ENCODE results near the gene PIAS2. TPM values are rescaled to one million over a fixed set of nuclear protein-coding genes. Genes with fewer than 3 reads are reported as not detected.

Gene PIAS2
- total and polyA plus RNA-seq, 3 donors from 2014 or later, result 74.6 to 318 (median 96.7) TPM

DNA sequence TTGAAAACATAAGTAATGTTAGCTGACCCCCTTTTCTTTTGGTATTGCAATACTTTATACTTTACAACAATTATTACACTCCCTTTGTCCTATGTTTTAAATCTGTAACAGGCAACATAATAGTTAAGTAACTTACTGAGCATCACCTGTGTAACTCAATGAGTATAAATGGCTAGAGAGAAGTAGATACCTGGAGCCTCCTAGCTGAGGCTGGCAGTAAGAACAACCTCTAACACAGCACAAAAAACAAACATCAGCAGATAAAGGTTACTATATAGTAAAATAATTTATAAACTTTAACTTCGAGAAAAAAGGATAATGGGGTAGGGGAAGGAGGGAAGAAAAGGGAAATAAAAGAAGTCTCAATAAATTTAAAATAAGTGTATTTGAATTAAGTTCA, 87.4 kb downstream of the PIAS2 start:
- Histone ChIP-seq H3K27ac (no peak overlapping the region), H3K27me3 (no peaks in the 10 kb centered on the region), H3K4me1 (no peaks in the 10 kb centered on the region), H3K9me3 (no peaks in the 10 kb centered on the region), H3K36me3 (ENCODE audit: low read depth, missing control alignments) (no peaks in the 10 kb centered on the region), H3K4me3 (no peak overlapping the region)
- no peak for TF ChIP-seq POLR2A (IDR thresholded peaks at IDR 0.05)
- intact Hi-C loops (cut with DNase I; ENCODE audit: low total_unique reads), result no loop called here
- DNase-seq, result no peak
- WGBS, 2 donors, result 71 to 82% methylated on average over 1 of the region's 1 CpG

DNA sequence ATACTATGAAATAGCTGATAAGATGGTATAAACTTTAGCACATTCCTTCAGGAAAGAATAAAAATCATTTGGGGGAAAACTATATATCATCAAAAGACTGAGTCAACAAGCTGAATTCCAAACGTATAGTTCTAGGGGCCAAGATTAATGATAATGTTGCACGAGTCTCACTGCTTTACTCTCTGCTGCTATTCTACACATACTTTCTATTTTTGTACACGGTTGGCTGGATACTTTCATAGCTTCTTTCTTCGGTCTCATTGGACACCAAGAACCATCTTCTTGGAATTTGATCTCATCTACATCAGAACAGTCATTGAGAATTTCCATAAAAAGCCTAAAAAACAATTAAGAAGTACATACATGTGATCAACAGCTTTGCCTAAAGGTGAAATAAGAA, 87.8 kb downstream of the PIAS2 start:
- H3K9me3 ChIP-seq, result no peaks in the 10 kb centered on the region
- intact Hi-C loops (cut with DNase I; ENCODE audit: low total_unique reads), result no loop called here
- 83 to 88% methylated on average over 4 of the region's 4 CpGs for WGBS, 2 donors
- no peaks in the 10 kb centered on the region for H3K36me3 ChIP-seq (ENCODE audit: low read depth, missing control alignments)
- DNase-seq, result no peak
- no peaks in the 10 kb centered on the region for H3K27me3 ChIP-seq
- no peak for TF ChIP-seq POLR2A (IDR thresholded peaks at IDR 0.05)
- TF ChIP-seq, protein P1, sequence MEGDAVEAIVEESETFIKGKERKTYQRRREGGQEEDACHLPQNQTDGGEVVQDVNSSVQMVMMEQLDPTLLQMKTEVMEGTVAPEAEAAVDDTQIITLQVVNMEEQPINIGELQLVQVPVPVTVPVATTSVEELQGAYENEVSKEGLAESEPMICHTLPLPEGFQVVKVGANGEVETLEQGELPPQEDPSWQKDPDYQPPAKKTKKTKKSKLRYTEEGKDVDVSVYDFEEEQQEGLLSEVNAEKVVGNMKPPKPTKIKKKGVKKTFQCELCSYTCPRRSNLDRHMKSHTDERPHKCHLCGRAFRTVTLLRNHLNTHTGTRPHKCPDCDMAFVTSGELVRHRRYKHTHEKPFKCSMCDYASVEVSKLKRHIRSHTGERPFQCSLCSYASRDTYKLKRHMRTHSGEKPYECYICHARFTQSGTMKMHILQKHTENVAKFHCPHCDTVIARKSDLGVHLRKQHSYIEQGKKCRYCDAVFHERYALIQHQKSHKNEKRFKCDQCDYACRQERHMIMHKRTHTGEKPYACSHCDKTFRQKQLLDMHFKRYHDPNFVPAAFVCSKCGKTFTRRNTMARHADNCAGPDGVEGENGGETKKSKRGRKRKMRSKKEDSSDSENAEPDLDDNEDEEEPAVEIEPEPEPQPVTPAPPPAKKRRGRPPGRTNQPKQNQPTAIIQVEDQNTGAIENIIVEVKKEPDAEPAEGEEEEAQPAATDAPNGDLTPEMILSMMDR (IDR thresholded peaks at IDR 0.05), result no peak
- no peak overlapping the region for H3K4me3 ChIP-seq
- no peak overlapping the region for H3K27ac ChIP-seq
- no peaks in the 10 kb centered on the region for H3K4me1 ChIP-seq

DNA sequence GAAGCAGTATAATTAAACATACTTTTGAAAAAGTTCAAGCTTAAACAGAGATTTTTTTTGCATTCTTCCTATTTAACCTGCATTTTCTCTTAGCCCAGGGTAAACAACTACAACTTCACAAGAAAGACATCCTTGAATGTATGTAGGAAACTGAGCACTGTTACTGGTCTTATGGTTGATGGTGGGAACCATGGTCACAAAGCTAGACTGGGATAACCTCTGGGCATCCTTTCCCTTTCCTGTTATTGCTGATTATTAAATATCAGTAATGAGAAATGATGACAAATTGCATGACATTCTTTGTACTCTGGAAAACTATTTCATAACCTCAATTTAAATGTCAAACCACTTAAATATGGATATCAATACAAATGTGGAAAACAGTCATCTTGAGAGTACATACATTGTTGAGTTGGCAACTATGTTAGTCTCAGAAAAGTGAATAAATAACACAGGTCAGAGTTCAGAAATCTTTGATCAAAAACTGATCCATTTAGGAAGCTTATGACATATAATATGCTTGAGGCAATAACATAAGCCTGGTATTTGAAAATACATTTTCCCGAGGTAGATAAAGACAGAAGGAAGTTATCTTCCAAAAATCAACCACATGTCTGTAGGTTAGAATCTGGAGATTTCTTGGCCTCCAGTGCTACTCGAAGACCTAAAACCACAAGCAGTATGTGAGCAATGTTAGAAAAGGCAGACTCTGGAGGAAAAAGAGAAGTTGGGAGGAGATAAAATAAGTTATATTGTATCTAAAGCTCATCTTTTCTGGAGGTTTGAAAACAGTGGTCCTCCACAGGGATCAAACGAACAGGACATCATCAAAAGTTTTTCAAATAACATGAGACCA, 95.2 kb downstream of the PIAS2 start:
- H3K27ac ChIP-seq, result no peak overlapping the region
- no peak for DNase-seq
- H3K9me3 ChIP-seq, result no peaks in the 10 kb centered on the region
- no peak overlapping the region for H3K4me3 ChIP-seq
- no peaks in the 10 kb centered on the region for H3K4me1 ChIP-seq
- no peaks in the 10 kb centered on the region for H3K27me3 ChIP-seq
- WGBS, 2 donors, result 69 to 74% methylated on average over 3 of the region's 3 CpGs
- no peak for TF ChIP-seq POLR2A (IDR thresholded peaks at IDR 0.05)
- TF ChIP-seq, protein P1 (IDR thresholded peaks at IDR 0.05), result no peak
- no peaks in the 10 kb centered on the region for H3K36me3 ChIP-seq (ENCODE audit: low read depth, missing control alignments)
- intact Hi-C loops (cut with DNase I; ENCODE audit: low total_unique reads), result no loop called here

DNA sequence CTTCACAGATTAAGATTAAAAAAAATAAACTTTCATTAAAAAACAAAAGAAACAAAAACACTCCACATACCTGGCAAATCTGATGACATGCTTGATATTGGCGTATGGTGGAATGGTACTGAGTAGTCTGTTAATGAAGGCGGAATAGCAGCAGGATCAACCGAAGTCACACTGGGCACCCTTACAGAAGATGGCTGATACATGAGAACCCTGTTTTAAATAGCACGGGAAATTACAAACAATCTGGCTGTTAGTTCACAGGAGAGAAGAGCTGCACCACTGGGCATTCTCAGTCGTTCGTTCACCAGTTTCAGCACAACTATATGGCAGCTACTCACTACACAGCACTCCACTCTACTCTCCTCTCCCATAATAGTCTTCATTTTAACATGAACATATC, 96.4 kb downstream of the PIAS2 start:
- no peaks in the 10 kb centered on the region for H3K27me3 ChIP-seq
- no peak for DNase-seq
- no peak for TF ChIP-seq POLR2A (IDR thresholded peaks at IDR 0.05)
- TF ChIP-seq, protein P1 (IDR thresholded peaks at IDR 0.05), result no peak
- intact Hi-C loops (cut with DNase I; ENCODE audit: low total_unique reads), result no loop called here
- H3K27ac ChIP-seq, result no peak overlapping the region
- H3K4me1 ChIP-seq, result no peaks in the 10 kb centered on the region
- no peaks in the 10 kb centered on the region for H3K9me3 ChIP-seq
- H3K36me3 ChIP-seq (ENCODE audit: low read depth, missing control alignments), result no peaks in the 10 kb centered on the region
- 89 to 93% methylated on average over 6 of the region's 6 CpGs for WGBS, 2 donors
- no peak overlapping the region for H3K4me3 ChIP-seq

DNA sequence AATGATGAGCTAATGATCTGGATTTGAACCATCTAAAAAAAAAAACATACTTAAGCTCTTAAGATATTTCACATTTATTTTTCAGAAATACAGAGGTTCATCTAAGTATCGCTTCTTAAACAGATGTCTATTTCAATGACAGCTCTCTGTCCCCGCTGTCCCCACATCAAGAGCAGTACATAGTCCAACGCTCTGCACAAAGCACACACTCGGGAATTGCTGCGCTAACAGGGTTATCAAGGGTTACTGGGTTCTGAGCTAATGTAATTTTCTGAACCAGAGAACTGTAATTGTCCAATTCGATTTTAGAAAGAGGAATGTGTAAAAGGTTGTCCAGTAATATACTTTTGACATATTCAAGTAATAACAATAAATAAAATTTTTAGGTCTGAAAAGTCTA, 101.6 kb downstream of the PIAS2 start:
- Histone ChIP-seq H3K4me3 (no peak overlapping the region), H3K4me1 (no peaks in the 10 kb centered on the region), H3K9me3 (no peaks in the 10 kb centered on the region), H3K36me3 (ENCODE audit: low read depth, missing control alignments) (no peaks in the 10 kb centered on the region), H3K27ac (no peak overlapping the region), H3K27me3 (no peaks in the 10 kb centered on the region)
- TF ChIP-seq POLR2A (IDR thresholded peaks at IDR 0.05), result no peak
- TF ChIP-seq, protein P1 (IDR thresholded peaks at IDR 0.05), result no peak
- 92 to 95% methylated on average over 6 of the region's 6 CpGs for WGBS, 2 donors
- DNase-seq, result no peak
- intact Hi-C loops (cut with DNase I; ENCODE audit: low total_unique reads), result no loop called here
